Cerebellar cortex (tissue), 1 donor: ENCODE results near the gene CIBAR2.
"Not testable (repeated sequence)": the region's sequence is repeated elsewhere in the genome, so short reads cannot be mapped to it uniquely, and the experiment has no call there.

Experiments
- DNase-seq: peaks from one replicate; pipeline ENCODE4 v3.0.0-alpha.2; 2015; ENCODE audit warnings: low spot score

Gene CIBAR2

GRCh38 chr16:85062845-85063244 lies 49.4 kb downstream of the CIBAR2 start:
- no peak for DNase-seq

GRCh38 chr16:85062323-85062722 lies 49.9 kb downstream of the CIBAR2 start:
- DNase-seq = peak; percentile 73

GRCh38 chr16:85061566-85061965 lies 50.7 kb downstream of the CIBAR2 start:
- DNase-seq = peak; percentile 29

DNA sequence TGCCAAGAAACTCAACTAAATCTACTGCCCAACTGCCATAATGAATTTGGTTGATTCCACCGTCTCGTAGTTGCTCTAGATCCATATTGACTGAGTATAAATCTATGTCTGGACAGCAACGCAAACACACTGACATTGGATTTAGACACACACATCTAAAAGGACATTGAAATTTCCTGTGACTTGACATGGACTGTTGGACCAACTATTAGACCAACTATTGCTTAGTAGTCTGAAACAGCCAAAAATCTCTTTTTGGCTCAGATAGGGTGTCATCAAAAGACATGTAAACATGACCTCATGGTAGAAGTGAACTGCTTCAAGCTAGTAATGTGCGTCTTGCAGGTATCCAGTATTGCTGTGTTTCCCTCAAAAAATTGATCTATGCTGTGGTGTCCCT lies 53.4 kb downstream of the CIBAR2 start:
- DNase-seq = no peak

DNA sequence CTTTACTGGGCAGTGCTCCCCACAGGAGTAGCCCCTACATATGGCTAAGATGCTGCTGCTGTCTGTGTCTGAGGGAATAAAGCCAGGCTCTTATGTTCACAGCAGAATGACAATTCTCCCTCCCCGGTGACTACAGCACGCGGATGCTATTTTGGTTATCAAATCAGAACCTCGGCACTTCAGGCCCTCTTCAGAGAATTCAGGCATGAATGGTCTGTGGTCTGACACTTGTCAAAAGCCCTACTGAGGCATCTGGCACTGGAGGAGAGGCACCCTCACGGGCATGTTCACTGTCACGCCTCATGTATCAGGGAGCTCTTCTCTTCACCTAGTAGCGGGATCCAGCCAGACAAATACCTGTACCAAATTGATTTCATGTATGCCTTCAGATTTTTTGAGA lies 54.3 kb downstream of the CIBAR2 start:
- peak; percentile 80 for DNase-seq

DNA sequence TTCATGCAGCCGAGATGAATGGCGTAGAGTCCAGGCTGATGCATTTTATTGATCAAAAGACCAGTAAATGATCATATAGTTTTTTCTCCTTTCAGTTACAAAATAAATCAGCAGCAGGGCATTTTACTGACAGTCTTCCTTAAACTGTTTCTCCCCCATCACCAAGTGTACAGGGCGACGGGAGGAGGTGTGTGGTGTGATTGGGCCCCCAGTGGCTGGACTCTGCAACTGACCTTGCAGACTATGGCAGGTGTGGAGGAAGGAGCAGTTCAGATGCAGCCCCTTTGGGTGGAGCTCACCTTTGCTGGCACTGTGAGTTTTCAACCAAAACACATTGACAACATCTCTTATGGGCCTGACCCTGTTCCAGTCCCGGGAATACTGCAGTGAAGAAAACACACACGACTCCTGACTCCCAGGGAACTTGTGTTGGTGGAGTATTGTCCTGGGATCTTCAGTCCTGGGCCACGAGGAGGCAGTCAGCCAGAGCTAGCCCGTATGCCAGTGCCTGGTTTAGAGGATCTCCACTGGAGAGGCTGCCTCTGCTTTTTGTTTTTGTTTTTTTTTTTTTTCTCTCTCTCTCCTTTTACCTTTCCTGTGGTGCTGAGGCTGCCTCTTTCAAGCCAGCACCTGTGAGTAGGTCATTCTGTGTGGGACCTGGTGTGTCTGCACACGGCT lies 54.9 kb downstream of the CIBAR2 start:
- peak; percentile 70 for DNase-seq

DNA sequence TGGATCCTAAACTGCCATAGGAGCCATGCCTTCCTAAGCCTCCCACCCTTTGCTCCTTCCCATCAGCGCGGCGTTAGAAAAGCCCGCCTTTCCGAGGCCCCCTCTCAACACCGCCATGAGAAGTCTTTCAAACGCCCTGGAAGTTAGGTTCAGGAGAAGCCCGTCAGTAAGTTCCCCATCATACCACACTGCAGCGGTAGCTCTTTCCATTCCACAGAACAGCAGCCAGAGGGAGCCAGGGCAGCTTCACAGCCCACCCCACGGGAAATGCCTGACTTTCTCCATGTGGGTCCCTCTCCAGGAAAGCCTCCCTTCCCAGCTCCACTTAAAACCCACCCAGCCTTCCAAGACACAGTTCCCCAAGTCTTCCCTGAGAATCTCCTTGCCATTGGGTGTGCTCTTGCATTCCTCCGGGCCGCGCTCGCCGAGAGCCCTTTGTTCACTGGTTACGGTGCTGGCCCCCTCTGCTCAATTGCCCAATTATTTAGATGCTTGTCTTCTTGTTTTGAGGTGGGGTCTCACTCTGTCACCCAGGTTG lies 56.0 kb downstream of the CIBAR2 start:
- peak; percentile 51 for DNase-seq

DNA sequence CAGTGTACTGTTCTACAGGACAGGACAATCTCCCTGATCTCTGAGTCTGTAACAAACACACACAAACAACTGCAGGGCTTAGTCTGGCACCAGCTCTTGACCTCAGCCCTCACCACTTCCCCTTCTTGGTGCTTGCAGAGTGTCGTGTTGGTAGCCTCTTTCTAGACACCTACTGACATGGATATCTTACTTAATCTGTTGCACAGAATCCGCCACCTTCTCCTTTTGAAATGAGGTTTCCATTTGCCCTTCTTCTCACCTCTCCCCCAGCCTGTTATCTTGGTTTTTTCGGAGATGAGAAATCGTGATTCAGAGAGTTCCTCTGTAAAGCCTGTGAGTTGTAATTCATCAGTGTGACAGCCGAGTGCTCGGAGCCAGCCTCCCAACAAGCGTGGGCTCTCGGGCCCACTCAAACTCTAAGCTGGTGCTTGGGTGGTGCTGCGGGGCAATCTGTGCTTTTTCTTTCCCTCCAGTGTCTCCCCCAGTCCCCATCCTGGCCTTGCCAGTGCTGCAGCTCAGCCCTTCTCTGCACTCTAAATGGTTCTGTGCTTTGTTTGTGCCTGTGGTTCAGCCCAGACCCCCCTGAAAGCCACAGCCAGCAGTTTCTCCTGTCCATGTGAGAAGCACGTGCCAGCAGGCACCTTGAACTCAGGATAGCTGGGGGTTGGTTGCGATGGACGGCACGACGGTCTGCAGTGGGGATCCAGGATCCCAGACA lies 56.6 kb downstream of the CIBAR2 start:
- no peak for DNase-seq

DNA sequence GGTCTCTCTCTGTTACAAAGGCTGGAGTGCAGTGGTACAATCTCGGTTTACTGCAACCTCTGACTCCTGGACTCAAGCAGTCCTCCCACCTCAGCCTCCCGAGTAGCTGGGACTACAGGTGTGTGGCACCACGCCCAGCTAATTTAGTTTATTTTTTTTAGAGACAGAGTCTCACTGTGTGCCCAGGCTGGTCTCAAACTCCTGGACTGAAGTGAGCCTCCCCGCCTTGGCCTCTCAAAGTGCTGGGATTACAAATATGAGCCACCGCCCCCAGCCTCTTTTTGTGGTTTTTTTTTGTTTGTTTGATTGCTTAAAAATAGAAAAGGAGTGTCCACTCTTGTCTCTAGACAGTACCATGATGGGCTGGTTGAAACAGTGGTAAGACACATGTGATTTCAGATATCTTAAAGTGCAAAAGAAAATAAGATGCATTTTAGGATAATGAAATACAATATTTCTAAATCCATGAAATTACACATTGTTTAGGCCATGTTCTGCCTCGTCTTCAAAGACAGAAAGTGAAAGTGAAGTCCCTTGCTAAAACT lies 57.3 kb downstream of the CIBAR2 start:
- DNase-seq = no peak

DNA sequence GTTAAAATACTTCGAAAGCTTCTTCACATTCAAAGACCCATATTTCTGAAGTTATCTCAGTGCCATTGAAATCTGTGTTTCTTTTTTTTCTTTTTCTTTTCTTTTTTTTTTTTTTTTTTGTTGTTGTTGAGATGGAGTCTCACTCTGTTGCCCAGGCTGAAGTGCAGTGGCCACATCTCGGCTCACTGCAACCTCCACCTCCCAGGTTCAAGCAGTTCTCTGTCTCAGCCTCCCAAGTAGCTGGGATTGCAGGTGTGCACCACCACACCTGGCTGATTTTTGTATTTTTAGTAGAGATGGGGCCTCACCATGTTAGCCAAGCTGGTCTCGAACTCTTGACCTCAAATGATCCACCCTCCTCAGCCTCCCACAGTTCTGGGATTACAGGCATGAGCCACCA lies 58.0 kb downstream of the CIBAR2 start:
- not testable (repeated sequence) for DNase-seq

- DNase-seq = no peak
Measured at GRCh38 chr16:85052536-85052935, 59.7 kb downstream of the CIBAR2 start.

GRCh38 chr16:85051683-85052082 lies 60.6 kb downstream of the CIBAR2 start:
- DNase-seq = no peak

DNA sequence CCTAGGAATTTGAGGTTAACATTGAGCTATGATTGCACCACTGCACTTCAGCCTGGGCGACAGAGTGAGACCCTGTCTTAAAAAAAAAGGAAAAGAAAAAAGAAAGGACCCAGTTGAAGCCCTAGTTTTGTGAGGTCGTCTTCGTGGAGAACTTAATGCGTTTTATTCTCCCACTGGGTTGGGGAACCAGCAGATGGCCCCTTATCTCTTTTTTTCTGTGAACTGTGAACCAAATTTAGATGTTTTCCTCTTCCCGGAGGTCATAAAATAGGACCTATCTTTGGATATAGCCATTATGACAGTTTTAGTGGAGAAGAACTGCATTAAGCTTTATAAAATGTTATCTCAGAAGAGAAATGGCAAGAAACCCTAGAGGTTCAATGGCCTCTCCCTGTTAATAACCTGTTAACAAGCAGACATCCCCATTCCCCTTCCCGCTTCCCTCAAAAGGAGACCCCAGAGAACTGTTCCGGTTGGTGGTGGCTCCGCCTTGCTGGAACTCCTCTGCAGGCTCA lies 61.1 kb downstream of the CIBAR2 start:
- DNase-seq = no peak

DNA sequence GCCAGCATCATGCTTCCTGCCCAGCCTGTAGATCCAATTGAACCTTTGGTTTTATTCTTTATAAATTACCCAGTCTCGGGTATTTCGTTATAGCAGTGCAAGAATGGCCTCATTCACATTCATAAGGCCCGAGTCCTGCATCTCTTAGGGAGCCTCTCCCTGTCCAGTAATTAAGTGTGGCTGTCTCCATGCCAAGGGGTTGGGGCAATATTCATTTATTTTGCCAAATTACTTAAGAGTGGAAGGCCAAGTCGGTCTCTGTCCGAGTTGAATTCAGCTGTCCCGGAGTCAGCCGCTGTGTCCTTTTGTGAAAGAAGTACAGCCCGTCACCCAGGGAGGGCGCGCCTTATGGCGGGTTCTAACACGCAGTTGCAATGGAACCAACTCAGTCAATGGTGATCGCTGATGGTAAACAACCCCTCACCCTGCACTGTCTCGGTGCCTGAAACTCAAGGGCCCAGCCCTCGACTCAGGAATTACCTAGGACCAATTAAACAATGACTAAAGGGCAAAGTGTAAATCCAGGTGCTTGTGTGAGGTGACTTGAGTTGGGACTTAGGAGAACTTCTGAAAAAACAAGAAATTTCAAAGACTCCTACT lies 62.5 kb downstream of the CIBAR2 start:
- no peak for DNase-seq

GRCh38 chr16:85048921-85049562 lies 63.2 kb downstream of the CIBAR2 start:
- DNase-seq = peak; percentile 97
